ENCODE measurements around the gene PAMR1.

PAMR1 gene

DNA sequence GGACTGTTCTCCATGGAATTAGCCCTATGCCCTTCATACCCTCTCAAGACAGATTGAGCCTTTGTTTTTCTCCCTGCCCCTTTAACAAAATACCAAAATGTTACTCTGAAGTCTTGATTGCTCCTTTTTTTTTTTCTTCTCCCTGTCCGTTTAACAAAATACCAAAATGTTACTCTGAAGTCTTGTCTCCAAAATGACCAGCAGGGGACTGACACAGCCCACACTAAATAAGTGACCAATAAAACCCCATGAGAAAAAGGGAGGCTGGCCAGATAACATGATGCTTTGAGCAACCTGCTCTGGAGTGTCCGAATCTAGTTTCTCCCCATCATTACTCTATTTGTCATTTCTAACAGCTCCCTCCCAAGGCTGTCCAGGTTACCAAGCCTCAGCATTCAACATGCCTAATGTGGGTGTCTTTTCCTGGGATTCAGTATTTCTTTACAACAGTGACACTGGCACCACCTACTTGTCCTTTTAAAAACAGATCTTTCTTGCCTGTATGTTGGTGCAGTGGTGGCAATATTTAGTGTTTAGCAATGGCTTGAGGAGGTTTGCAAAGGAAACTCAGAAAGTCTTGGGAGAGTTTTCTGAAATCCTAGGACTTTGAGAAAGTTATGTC is 63.4 kb downstream of the PAMR1 start:
- TF ChIP-seq, protein P1, sequence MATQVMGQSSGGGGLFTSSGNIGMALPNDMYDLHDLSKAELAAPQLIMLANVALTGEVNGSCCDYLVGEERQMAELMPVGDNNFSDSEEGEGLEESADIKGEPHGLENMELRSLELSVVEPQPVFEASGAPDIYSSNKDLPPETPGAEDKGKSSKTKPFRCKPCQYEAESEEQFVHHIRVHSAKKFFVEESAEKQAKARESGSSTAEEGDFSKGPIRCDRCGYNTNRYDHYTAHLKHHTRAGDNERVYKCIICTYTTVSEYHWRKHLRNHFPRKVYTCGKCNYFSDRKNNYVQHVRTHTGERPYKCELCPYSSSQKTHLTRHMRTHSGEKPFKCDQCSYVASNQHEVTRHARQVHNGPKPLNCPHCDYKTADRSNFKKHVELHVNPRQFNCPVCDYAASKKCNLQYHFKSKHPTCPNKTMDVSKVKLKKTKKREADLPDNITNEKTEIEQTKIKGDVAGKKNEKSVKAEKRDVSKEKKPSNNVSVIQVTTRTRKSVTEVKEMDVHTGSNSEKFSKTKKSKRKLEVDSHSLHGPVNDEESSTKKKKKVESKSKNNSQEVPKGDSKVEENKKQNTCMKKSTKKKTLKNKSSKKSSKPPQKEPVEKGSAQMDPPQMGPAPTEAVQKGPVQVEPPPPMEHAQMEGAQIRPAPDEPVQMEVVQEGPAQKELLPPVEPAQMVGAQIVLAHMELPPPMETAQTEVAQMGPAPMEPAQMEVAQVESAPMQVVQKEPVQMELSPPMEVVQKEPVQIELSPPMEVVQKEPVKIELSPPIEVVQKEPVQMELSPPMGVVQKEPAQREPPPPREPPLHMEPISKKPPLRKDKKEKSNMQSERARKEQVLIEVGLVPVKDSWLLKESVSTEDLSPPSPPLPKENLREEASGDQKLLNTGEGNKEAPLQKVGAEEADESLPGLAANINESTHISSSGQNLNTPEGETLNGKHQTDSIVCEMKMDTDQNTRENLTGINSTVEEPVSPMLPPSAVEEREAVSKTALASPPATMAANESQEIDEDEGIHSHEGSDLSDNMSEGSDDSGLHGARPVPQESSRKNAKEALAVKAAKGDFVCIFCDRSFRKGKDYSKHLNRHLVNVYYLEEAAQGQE (IDR thresholded peaks at IDR 0.05; ENCODE audit: insufficient read depth in 1 of 2, low read depth in 2 of 2, low read length in 2 of 2), result no peak
- TF ChIP-seq POLR2AphosphoS5 (IDR thresholded peaks at IDR 0.05; ENCODE audit: low read depth, low read length) (no peak), TAF1 (IDR thresholded peaks at IDR 0.05; ENCODE audit: borderline replicate concordance, insufficient read depth, low read length) (no peak), FOXP2 (optimal IDR thresholded peaks at IDR 0.05; ENCODE audit: borderline replicate concordance, extremely low read depth, extremely low read length, insufficient read depth) (no peak), SIN3A (IDR thresholded peaks at IDR 0.05; ENCODE audit: borderline replicate concordance, insufficient read depth, low read length) (no peak)

DNA sequence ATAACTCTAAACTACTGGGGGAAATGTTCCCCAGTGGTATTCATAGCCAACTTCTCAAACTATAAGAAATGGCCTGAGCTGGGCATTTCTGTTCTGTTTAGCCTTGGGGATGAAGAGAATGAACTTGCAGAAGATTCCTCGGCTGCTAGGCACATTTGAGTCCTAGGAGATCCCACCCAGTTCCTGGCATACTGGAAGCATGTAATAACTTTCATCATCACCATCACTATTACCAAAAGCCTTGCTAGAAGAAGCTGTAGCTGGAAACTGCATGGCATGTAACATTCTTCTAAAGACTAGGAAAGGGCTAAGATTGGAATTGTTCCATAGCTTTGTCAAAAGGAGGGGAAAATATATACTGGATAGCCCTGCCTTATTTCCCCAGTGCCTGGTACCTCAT is 65.9 kb downstream of the PAMR1 start:
- TF ChIP-seq SIN3A (IDR thresholded peaks at IDR 0.05; ENCODE audit: borderline replicate concordance, insufficient read depth, low read length) (no peak), FOXP2 (optimal IDR thresholded peaks at IDR 0.05; ENCODE audit: borderline replicate concordance, extremely low read depth, extremely low read length, insufficient read depth) (no peak), POLR2AphosphoS5 (IDR thresholded peaks at IDR 0.05; ENCODE audit: low read depth, low read length) (no peak), TAF1 (IDR thresholded peaks at IDR 0.05; ENCODE audit: borderline replicate concordance, insufficient read depth, low read length) (no peak)
- TF ChIP-seq, protein P1 (IDR thresholded peaks at IDR 0.05; ENCODE audit: insufficient read depth in 1 of 2, low read depth in 2 of 2, low read length in 2 of 2), result no peak

DNA sequence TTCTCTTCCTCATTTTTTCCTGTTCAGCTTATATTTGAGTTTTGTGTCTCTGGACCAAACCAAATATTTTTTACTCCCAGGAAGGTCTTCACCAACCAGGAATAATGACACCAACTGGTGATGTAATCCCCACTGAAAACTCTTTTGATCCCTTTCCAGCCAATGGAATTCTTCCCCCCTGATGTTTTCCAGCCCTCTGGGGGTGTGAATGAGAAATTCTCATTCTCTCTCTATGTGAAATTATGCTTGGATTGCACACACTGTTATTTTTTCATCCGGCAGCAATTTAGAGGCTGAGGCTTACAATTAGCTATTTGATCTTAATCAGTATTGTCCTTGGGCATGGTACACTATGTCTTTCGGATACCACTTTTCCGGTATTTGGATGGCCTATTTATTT is 66.6 kb downstream of the PAMR1 start:
- TF ChIP-seq, protein P1 (IDR thresholded peaks at IDR 0.05; ENCODE audit: insufficient read depth in 1 of 2, low read depth in 2 of 2, low read length in 2 of 2), result no peak
- TF ChIP-seq SIN3A (IDR thresholded peaks at IDR 0.05; ENCODE audit: borderline replicate concordance, insufficient read depth, low read length) (no peak), TAF1 (IDR thresholded peaks at IDR 0.05; ENCODE audit: borderline replicate concordance, insufficient read depth, low read length) (no peak)

DNA sequence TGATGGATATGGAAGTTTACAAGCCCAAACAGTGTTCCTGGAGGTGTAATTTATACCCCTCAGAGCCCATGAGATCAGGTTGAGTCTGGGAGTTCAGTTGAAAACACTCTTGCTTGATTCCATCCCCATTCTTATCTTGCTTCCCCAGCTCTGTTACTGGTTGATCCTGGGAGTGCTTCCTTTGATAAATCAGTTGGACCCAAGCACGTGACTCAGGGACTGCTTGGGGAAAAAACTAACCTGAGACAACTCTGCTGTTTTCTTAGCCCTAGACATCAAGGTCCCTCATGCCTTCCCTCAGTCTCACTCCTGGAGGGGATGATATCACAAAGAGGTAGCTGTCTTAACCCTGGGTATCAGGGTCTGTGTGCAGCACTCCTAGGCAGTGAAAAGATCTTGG is 71.1 kb downstream of the PAMR1 start:
- TF ChIP-seq TAF1 (IDR thresholded peaks at IDR 0.05; ENCODE audit: borderline replicate concordance, insufficient read depth, low read length) (no peak), SIN3A (IDR thresholded peaks at IDR 0.05; ENCODE audit: borderline replicate concordance, insufficient read depth, low read length) (no peak), POLR2AphosphoS5 (IDR thresholded peaks at IDR 0.05; ENCODE audit: low read depth, low read length) (no peak)
- TF ChIP-seq, protein P1 (IDR thresholded peaks at IDR 0.05; ENCODE audit: insufficient read depth in 1 of 2, low read depth in 2 of 2, low read length in 2 of 2), result no peak

All from PFSK-1 (cell line).